Stimulated activated CD4-positive, alpha-beta T cell treated with anti-CD3 and anti-CD28 coated beads, Interleukin-12 subunit alpha, Interleukin-12 subunit beta, amount 100 ng/mL, for 48 hours (primary cell): ENCODE data around the gene NCCRP1.

Experiments
- DNase-seq, 3 donors: peaks; one replicate each; pipeline ENCODE4 v3.0.0-alpha.2; 2020; ENCODE audit warnings: low read depth in 2 of 3, low spot score in 1 of 3

The NCCRP1 gene

GRCh38 chr19:39164289-39164688 is 32.5 kb upstream of the NCCRP1 start:
- DNase-seq, result no peak

DNA sequence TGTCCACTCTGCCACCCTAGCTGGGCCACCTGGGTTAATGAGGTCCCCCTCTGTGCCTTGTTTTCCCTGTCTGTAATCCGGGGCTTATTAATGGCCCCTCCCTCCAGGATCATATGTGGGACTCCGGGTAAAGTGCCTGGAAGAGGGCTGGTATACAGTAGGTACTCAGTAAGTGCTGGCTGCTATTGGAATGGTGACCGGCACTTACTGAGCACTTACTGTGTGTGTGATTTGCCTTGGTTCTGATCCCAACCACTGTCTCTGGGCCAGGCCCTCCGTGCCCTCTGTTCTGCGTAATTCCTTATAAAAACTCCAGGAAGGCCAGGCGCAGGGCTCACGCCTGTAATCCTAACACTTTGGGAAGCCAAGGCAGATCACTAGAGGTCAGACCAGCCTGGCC is 30.9 kb upstream of the NCCRP1 start:
- no peak for DNase-seq

DNA sequence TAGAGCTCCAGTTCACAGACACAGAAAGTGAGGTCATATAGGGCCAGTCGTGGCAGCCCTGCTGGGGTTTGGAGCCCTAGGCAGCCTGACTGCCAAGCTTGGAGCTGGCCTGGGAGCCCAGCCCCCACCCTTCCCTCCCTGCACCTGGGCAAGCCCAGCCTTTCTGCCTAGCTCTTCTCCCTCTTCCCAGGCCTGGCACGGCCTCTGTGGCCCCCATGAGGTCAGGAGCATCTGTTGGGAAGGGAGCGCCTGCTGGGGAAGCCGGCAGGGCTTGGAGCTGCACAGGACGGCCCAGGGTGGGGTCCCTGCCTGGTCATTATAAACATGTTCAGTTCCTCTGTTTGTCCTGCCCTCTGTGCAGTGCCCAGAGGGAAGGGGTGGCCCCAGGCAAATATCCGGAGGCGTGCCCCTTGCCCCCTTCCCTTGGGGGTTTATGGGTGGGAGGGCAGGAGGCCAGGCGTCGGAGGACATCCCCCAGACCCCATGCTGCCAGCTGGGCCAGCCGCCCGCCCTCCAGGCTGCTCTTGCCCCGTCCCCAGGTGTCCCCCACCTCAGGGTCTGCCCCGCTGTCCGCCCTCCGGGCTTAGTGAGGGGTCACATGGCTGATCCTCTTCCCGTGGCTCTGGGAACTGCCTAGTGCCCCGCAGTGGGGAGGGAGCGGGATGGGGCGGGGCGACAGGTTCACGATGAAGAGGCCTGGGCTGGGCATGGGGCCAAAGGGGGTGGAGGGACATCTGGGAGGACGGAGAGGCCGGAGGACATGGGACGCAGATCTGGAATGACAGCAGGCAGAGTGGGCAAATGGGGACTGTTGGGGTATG is 30.0 kb upstream of the NCCRP1 start:
- no peak for DNase-seq

DNA sequence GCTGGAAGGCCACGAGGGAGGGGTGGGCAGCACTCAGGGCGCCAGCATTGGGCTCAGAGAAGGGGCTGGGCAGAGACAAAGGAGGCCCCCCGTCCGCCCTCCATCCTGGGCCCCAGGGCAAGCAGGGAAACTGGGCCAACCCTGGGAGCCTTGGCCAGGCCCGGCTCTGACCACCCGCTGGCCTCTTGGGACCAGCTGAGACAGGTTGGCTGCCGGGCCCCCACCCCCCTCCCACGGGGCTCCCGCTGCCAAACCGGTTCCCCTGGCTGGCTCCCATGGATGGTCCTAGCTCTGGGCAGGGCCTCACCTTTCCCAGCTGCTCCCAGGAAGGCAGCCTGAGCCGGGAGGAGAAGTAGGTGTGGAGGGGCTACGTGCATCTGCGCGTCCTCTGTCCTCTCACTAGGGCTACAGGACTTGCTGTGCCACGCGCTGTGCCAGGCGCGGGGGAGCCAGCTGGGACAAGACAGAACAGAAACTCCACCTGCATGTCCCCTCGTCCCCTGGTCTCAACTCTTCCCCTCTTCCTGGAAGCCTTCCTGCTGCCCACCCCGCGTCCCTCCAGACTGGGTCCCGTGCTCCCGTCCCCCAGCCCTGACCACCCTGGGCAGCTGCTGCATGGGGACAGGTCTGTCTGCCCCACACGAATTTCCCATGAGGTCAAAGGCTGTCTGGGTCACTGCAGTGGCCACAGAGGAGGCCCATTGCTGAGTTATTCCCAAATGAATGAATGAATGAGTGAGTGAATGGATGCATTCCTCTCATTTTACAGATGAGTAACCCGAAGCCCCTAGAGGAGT is 29.1 kb upstream of the NCCRP1 start:
- DNase-seq, result no peak

DNA sequence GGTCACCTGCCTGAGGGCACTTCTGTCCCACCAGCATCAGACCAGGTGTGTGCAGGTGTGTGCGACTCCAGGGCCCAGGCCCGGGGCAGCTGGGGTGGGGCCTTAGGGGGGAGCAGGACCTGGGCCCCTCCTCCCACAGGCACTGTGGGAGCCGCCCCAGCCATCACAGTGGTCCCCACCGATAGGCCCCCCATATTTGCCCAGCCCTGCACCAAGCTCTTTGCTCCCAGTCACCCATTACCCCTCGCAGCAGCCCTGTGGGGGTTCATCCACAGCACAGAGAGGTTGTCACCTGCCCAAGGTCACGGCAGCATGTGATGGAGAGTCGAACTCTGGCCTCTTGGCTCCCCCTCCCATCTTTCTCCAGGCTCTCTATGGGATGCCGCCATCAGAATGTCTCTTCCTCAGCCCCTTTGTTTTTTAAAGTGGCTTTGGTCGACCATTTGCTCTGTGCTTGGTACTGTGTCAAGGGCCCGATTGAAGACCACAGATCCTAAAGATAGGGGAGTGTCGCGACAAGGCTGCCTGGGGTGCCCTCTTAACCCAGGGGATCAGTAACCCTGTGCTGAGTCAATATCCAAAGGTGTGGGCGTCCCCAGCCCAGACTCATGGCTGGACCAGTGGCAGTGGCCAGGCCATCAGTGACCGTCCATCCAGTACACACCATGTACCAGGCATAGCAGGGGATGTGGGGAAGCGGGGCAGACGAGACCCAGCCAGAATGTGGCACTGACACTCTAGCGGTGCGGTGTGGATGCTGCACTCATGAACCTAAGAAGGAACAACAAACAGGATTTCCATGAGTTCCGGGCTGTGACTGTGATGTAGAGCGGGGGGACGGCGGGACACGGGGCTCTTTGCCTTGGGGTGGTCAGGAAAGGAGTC is 28.3 kb upstream of the NCCRP1 start:
- no peak for DNase-seq

GRCh38 chr19:39169143-39169810 is 27.5 kb upstream of the NCCRP1 start:
- DNase-seq, result no peak

- DNase-seq, result no peak
These were observed 26.2 kb upstream of the NCCRP1 start for GRCh38 chr19:39170386-39171231.

DNA sequence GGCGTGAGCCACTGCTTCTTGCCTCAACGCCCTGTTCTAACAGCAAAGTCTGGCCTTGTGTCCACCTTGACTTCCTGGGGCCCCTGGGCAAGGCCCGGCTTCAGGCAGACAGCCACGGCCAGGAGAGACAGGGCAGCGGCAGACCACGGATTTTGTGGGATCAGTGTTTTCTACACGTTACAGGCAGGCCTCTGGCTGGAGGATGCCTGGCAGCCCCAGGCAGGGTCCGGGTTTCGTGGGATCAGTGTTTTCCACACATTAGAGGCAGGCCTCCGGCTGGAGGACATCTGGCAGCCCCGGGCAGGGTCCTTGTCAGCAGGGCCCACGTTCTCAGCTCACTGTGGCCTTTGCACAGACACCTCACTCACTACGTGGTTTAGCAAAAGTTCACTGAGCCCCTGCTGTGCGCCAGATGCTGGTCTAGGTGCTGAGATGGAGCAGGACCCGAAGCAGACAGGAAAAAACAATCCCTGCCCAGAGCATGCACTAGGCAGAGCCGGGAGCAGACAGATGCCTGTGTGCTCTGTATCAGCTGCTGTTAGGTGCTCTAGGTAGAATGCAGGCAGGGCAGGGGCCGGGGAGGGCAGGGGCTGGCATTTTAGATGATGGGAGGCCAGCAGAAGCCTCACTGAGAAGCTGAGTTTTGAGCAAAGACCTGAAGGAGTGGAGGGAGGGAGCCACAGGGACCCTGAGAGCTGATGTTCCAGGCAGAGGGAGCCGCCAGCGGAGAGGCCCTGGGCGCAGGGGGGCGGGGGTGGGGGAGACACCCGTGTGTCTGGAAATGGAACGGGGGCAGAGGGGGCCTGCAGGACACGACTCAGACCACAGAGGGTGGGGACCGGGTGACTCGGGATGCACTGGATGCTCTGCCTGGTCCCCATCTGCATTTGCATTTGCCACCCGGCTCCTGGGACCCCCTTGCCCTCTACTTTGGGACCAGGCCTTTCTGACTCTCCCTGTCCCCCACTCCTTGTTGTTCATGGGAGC is 25.0 kb upstream of the NCCRP1 start:
- no peak for DNase-seq

GRCh38 chr19:39172700-39173501 is 23.9 kb upstream of the NCCRP1 start:
- DNase-seq, result no peak

GRCh38 chr19:39173502-39173991 is 23.2 kb upstream of the NCCRP1 start:
- no peak for DNase-seq

GRCh38 chr19:39174142-39174541 is 22.6 kb upstream of the NCCRP1 start:
- no peak for DNase-seq

DNA sequence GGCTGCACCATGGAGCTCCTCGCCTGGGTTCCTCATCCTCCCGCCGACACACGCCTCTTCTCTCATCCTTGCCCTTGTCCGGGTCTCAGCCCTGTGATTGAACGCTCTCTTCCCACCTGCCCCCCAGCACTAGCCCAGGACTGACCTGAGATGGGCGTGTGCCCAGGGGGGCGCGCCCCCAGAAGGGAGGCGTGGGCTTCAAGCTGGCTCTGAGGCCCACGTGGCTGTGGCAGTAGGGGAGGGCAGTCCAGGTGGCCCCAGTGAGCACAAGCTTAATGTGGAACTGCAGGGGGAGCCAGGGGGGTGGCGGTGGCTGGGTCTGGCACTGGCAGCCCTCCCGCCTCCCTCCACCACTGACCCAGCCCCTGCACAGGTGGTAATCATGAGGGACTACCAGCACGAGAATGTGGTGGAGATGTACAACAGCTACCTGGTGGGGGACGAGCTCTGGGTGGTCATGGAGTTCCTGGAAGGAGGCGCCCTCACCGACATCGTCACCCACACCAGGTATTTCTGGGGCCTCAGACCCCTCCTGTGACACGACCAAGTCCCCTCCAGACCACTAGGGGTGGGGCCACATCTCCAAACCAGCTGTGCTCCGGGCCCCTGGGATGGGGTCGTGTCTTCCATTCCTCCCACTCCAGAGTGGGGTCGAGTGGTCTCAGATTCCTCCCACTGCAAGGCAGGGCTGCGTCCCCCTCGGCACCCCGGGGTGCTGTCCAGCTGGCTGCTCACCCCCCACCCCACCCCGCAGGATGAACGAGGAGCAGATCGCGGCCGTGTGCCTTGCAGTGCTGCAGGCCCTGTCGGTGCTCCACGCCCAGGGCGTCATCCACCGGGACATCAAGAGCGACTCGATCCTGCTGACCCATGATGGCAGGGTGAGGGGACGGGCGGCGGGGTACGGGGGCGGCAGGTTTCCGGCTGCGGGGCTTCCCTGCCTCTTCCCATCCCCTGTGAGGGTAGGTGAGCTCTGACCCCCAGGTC is 21.9 kb upstream of the NCCRP1 start:
- DNase-seq, result no peak

GRCh38 chr19:39175564-39175963 is 21.2 kb upstream of the NCCRP1 start:
- no peak for DNase-seq

GRCh38 chr19:39177110-39177699 is 19.6 kb upstream of the NCCRP1 start:
- DNase-seq, result no peak

DNA sequence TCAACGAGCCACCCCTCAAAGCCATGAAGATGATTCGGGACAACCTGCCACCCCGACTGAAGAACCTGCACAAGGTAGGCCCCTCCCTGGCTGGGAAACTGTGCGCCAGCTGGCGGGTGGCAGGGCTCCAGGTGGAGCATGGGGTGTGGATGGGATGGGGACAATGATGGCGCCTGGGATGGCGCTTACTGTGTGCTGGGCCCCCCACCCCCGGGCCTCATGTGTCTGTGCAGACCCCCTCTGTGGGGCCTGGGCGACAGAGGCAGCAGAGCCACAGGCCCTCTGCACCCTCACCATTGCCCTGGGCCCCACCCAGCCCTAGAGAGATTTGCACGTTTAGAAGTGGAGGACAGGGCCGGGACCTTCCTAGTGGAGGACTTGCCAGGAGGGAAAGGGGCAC is 19.0 kb upstream of the NCCRP1 start:
- DNase-seq, result no peak

DNA sequence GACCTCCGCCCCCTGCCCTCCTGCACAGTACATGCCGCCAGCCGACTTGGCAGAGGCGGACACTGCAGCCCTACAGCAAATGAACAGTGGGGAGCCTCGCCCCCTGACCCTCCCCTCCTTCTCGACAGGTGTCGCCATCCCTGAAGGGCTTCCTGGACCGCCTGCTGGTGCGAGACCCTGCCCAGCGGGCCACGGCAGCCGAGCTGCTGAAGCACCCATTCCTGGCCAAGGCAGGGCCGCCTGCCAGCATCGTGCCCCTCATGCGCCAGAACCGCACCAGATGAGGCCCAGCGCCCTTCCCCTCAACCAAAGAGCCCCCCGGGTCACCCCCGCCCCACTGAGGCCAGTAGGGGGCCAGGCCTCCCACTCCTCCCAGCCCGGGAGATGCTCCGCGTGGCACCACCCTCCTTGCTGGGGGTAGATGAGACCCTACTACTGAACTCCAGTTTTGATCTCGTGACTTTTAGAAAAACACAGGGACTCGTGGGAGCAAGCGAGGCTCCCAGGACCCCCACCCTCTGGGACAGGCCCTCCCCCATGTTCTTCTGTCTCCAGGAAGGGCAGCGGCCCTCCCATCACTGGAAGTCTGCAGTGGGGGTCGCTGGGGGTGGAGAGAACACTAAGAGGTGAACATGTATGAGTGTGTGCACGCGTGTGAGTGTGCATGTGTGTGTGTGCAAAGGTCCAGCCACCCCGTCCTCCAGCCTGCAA is 18.3 kb upstream of the NCCRP1 start:
- no peak for DNase-seq
